Keratinocyte (primary cell): Measurements from ENCODE around the gene HAND1.
A peak's percentile ranks its signal among the peaks of the same experiment; 100 is the strongest.

Source experiments
- CTCF ChIP-seq, 3 experiments: IDR thresholded peaks in 1 of 3; conservative IDR thresholded peaks in 1 of 3; optimal IDR thresholded peaks in 1 of 3; 2 replicates in 2 of 3; 3 replicates in 1 of 3; pipeline versions ENCODE3 to v1.5.1; 2011; ENCODE audit warnings: low read length in 3 of 3, mild to moderate bottlenecking in 3 of 3, moderate library complexity in 2 of 3, control low read depth in 1 of 3, inconsistent platforms in 1 of 3; ENCODE audit not compliant: insufficient read depth in 2 of 3; ENCODE audit errors: extremely low read depth in 1 of 3
- EZH2 ChIP-seq: IDR thresholded peaks from one replicate; pipeline ENCODE4 v1.6.1; 2012; ENCODE audit warnings: inconsistent platforms, mild to moderate bottlenecking, low read length, moderate library complexity

GRCh38 chr5:154484393-154485095, 6.5 kb upstream of the HAND1 start:
- no peak for TF ChIP-seq CTCF (optimal IDR thresholded peaks at IDR 0.05 in 1 of 3, IDR thresholded peaks at IDR 0.05 in 1 of 3, conservative IDR thresholded peaks at IDR 0.05 in 1 of 3; ENCODE audit: extremely low read depth in 1 of 3, insufficient read depth in 2 of 3, low read length in 3 of 3)
- TF ChIP-seq EZH2: peak; percentile 61
